Medulla oblongata (tissue), 1 donor: ENCODE measurements around the gene C20orf173.
A peak's percentile ranks its signal among the peaks of the same experiment; 100 is the strongest.
"Not testable (repeated sequence)": the region's sequence is repeated elsewhere in the genome, so short reads cannot be mapped to it uniquely, and the experiment has no call there.

ENCODE experiments used
- DNase-seq: peaks from one replicate; pipeline ENCODE4 v3.0.0-alpha.2; 2015; ENCODE audit errors: extremely low spot score

Gene C20orf173

GRCh38 chr20:35546127-35546526, 16.7 kb upstream of the C20orf173 start:
- no peak for DNase-seq

- DNase-seq, result not testable (repeated sequence)
Measured at GRCh38 chr20:35544941-35545340, 15.5 kb upstream of the C20orf173 start.

GRCh38 chr20:35544436-35544835, 15.0 kb upstream of the C20orf173 start:
- no peak for DNase-seq

- no peak for DNase-seq
Measured at GRCh38 chr20:35542990-35543389, 13.5 kb upstream of the C20orf173 start.

GRCh38 chr20:35541783-35542662, 12.6 kb upstream of the C20orf173 start, which contains the start of gene ERGIC3:
Gene ERGIC3, plus strand, starts transcription at chr20:35542078. Its CDS starts 20 bp downstream, at chr20:35542098.
- DNase-seq, result peak; percentile 95

- no peak for DNase-seq
Measured at GRCh38 chr20:35541118-35541782, 11.8 kb upstream of the C20orf173 start.

GRCh38 chr20:35539756-35540212, 10.3 kb upstream of the C20orf173 start:
- DNase-seq, result no peak

- no peak for DNase-seq
Measured at GRCh38 chr20:35527122-35527769, 2.2 kb downstream of the C20orf173 start.

GRCh38 chr20:35525639-35526038, 3.8 kb downstream of the C20orf173 start:
- no peak for DNase-seq

GRCh38 chr20:35523298-35523888, 6.1 kb downstream of the C20orf173 start:
- no peak for DNase-seq

GRCh38 chr20:35518955-35519354, 10.5 kb downstream of the C20orf173 start:
- DNase-seq, result no peak

GRCh38 chr20:35517767-35518166, 11.7 kb downstream of the C20orf173 start:
- DNase-seq, result not testable (repeated sequence)

GRCh38 chr20:35517125-35517524, 12.3 kb downstream of the C20orf173 start:
- no peak for DNase-seq

GRCh38 chr20:35515949-35516645, 13.4 kb downstream of the C20orf173 start:
- no peak for DNase-seq

GRCh38 chr20:35515341-35515740, 14.1 kb downstream of the C20orf173 start:
- DNase-seq, result no peak

- no peak for DNase-seq
Measured at GRCh38 chr20:35514371-35514932, 15.0 kb downstream of the C20orf173 start.

GRCh38 chr20:35511814-35512420, 17.5 kb downstream of the C20orf173 start:
- peak; percentile 50 for DNase-seq

- DNase-seq, result no peak
Measured at GRCh38 chr20:35510951-35511735, 18.3 kb downstream of the C20orf173 start.

- DNase-seq, result no peak
Measured at GRCh38 chr20:35508493-35509218, 20.8 kb downstream of the C20orf173 start.
